Esophagus muscularis mucosa (tissue), 4 donors: ENCODE measurements around the gene ZMIZ1.

Source experiments
- EP300 ChIP-seq: sonication (generic); formaldehyde crosslinking; IDR thresholded peaks from one replicate; pipeline ENCODE4 v1.6.1; 2017; ENCODE audit warnings: antibody characterized with exemption
- POLR2A ChIP-seq: fragments of 450-650 bp; IDR thresholded peaks from one replicate; pipeline ENCODE4 v1.6.1; 2017; ENCODE audit warnings: antibody characterized with exemption, moderate library complexity, mild to moderate bottlenecking, low read depth
- POLR2AphosphoS5 ChIP-seq, 2 donors: sonication (generic); formaldehyde crosslinking; IDR thresholded peaks; one replicate each; pipeline ENCODE4 v1.6.1; 2017; ENCODE audit warnings: antibody characterized with exemption in 2 of 2
- TF ChIP-seq, protein P1 (sequence below), 3 experiments: fragments of 200-600 bp in 2 of 3; fragments of 450-650 bp in 1 of 3; sonication (generic) in 2 of 3; IDR thresholded peaks; one replicate each; pipeline ENCODE4 v1.5.1; 2017 to 2019; ENCODE audit warnings: antibody characterized with exemption in 3 of 3, mild to moderate bottlenecking in 2 of 3, moderate library complexity in 1 of 3

DNA sequence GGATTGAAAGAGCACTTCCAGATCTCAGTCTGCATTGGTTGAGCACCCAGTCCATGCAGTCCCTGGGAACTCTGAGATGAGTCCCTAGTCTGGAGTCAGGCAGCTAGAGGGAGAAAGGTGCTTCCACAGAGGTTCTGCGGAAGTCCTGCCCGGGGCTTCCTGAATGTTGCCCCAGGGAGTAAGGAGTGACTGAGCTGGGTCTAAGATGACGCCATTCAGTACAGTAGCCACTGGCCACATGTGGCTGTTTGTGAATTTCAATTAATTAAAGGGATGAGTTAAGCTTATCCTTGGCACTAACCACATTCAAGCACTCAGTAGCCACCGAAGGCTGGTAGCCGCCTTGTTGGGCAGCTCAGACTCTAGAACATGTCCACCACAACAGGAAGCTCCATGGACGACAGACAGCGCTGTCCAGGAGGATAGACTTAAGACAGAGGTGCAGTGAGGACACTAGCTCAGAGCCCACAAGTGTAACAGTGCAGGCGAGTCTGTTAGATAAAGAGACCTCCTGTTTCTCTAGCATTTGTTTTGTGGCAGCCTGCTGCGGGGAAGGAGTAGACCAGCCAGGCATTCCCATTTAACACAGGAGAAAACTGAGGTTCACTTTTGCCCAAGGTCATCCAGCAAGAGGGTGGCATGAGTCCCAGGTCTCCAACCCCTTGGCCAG, 176.9 kb downstream of the ZMIZ1 start:
- TF ChIP-seq, protein P1, sequence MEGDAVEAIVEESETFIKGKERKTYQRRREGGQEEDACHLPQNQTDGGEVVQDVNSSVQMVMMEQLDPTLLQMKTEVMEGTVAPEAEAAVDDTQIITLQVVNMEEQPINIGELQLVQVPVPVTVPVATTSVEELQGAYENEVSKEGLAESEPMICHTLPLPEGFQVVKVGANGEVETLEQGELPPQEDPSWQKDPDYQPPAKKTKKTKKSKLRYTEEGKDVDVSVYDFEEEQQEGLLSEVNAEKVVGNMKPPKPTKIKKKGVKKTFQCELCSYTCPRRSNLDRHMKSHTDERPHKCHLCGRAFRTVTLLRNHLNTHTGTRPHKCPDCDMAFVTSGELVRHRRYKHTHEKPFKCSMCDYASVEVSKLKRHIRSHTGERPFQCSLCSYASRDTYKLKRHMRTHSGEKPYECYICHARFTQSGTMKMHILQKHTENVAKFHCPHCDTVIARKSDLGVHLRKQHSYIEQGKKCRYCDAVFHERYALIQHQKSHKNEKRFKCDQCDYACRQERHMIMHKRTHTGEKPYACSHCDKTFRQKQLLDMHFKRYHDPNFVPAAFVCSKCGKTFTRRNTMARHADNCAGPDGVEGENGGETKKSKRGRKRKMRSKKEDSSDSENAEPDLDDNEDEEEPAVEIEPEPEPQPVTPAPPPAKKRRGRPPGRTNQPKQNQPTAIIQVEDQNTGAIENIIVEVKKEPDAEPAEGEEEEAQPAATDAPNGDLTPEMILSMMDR (IDR thresholded peaks at IDR 0.05): no peak
- TF ChIP-seq POLR2A (no peak), POLR2AphosphoS5 (IDR thresholded peaks at IDR 0.05) (no peak), EP300 (no peak)
